GM10248 (cell line): ENCODE measurements around the gene NOX5.
A peak's percentile ranks its signal among the peaks of the same experiment; 100 is the strongest.

Experiments
- CTCF ChIA-PET: fragments of 300-600 bp; sonication (Branson Sonifier 250); formaldehyde crosslinking; extraction: SDS; loops from one replicate; lab custom pipeline; 2021; ENCODE audit warnings: antibody characterized with exemption; lab: Yijun Ruan, JAX
- POLR2A ChIA-PET: fragments of 350-650 bp; sonication (Branson Sonifier 250); formaldehyde crosslinking; extraction: SDS; loops from one replicate; lab custom pipeline; 2020; ENCODE audit warnings: antibody characterized with exemption; lab: Yijun Ruan, JAX
- DNase-seq: peaks from one replicate; pipeline ENCODE4 v3.0.0; 2012; ENCODE audit errors: extremely low spot score
- TF ChIP-seq, protein P1 (sequence below): IDR thresholded peaks from 2 replicates; pipeline ENCODE4 v1.5.1; 2012; ENCODE audit warnings: mild to moderate bottlenecking, low read depth; ENCODE audit errors: extremely low read depth, missing control alignments, control extremely low read depth

Gene NOX5

GRCh38 chr15:69049976-69050375 is 35.5 kb downstream of the NOX5 start:
- TF ChIP-seq, protein P1, sequence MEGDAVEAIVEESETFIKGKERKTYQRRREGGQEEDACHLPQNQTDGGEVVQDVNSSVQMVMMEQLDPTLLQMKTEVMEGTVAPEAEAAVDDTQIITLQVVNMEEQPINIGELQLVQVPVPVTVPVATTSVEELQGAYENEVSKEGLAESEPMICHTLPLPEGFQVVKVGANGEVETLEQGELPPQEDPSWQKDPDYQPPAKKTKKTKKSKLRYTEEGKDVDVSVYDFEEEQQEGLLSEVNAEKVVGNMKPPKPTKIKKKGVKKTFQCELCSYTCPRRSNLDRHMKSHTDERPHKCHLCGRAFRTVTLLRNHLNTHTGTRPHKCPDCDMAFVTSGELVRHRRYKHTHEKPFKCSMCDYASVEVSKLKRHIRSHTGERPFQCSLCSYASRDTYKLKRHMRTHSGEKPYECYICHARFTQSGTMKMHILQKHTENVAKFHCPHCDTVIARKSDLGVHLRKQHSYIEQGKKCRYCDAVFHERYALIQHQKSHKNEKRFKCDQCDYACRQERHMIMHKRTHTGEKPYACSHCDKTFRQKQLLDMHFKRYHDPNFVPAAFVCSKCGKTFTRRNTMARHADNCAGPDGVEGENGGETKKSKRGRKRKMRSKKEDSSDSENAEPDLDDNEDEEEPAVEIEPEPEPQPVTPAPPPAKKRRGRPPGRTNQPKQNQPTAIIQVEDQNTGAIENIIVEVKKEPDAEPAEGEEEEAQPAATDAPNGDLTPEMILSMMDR = no peak
- CTCF ChIA-PET = no interaction called here
- POLR2A ChIA-PET = no interaction called here
- DNase-seq = no peak

DNA sequence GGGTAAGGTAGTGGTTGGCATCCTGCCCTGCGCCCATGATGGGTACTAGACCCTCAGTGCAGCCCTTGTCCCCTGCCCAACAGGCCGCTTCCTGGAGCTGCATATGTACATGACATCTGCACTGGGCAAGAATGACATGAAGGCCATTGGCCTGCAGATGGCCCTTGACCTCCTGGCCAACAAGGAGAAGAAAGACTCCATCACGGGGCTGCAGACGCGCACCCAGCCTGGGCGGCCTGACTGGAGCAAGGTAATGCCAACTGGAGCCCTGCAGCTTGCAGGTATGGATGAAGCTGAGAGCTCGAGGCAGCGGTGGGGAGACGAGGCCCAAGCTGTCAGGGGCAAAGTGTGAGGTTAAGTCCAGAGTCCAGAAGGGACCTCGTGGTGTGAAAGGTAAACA is 40.8 kb downstream of the NOX5 start:
- POLR2A ChIA-PET = no interaction called here
- TF ChIP-seq, protein P1 = no peak

DNA sequence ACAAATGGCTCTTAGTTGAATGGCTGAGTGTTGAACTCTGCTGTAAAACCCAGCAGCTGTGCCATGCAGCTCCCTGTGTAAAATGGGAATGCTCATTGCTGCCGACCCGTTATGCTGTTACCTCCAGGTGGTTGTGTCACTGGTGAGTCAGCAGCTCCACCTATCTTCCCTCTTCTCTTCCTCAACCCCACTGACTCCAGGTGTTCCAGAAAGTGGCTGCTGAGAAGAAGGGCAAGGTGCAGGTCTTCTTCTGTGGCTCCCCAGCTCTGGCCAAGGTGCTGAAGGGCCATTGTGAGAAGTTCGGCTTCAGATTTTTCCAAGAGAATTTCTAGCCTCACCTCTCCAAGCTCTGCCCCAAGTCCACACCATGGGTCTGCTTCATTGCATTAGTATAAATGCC is 41.9 kb downstream of the NOX5 start:
- DNase-seq = no peak
- ChIA-PET POLR2A (no interaction called here), CTCF (interaction anchor here (4.4 kb wide), 1 partner anchor 339 kb away, joined by 46 read pairs; no protein-coding TSS in a partner anchor)
- TF ChIP-seq, protein P1 = no peak

More for the DNA sequence above, 40.8 kb downstream of the NOX5 start:
- CTCF ChIA-PET = no interaction called here
- DNase-seq = no peak

DNA sequence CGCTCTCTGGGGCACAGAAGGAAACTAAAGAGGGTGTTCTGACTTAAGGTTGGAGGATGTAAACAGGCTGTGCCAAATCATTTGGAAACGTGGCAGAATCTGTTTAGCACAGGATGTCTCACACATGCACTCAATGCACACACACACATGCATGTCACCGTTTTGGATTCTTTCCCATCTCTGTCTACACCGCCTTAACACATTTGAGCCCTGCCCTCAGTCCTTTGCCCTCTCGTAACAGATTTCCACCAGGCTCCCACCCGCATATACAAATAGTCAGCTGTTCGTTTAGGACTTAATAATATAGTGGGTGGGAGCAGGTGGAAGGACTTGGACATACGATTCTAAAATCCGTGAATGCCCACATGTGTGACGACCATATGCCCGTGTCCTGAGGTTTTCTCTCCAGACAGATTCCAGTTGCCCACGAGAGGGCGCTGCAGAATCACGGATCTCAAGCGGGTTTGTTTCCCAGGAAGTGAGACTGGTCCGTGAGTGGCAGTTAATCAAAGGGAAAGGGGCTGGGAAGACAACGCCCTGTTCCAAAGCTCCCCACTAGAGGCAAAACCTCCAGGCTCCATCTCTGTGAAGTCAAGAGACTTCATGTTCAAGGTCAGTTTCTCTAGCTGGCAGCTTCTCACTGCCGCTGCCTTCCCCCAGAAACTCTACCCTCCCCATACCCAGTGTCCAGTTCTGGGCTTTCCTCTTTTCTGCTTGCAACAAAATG is 44.5 kb downstream of the NOX5 start:
- TF ChIP-seq, protein P1 = peak; percentile 78
- CTCF ChIA-PET = interaction anchor here (0.6 to 4.4 kb wide), 12 partner anchors 9 to 352 kb away, joined by 3 to 46 read pairs (median 4); no protein-coding TSS in a partner anchor
- POLR2A ChIA-PET = no interaction called here
- peak; percentile 78 for DNase-seq

DNA sequence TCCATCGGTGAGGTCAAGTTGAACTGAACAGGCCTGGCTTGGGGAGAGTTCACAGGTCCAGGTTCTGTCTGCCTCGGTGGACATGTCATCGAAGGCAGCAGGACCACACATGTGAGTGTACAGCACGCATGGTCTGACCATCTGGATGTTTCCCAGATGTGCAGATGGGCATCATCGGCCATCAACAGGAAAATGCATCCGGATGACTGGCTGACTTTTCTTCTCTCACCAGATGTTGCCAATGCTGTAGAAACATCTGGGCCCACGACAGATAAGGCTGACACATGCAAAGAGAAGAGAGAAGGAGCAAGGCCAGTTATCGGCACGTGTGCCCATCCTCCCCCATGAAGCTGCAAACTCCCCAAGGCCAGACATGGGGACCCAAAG is 45.1 kb downstream of the NOX5 start:
- TF ChIP-seq, protein P1 = no peak
- ChIA-PET POLR2A (no interaction called here), CTCF (interaction anchor here (0.8 to 4.4 kb wide), 11 partner anchors 9 to 351 kb away, joined by 3 to 46 read pairs (median 4); no protein-coding TSS in a partner anchor)
- DNase-seq = no peak

DNA sequence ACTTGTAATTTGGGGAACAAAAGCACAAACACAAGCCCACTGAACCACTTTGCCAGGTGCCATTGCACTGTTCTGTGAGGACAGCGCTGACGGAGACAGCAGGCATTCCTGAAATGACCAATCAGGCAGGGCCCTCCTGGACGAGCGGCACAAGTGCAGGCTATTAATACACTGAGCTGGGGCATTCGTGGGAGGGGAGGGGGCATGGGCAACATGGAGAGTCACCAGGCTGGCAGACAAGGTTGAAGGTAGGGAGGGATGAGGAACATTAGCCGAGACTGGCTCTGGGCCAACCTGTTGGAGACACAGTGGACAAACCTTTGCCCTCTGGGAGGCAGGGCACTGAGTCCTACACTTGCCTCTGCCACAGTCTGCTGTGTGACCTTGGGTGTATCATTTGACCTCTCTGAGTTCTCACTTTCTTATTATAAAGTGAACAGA is 45.6 kb downstream of the NOX5 start:
- CTCF ChIA-PET = interaction anchor here (1.0 to 4.4 kb wide), 4 partner anchors 14 to 351 kb away, joined by 4 to 46 read pairs (median 6); no protein-coding TSS in a partner anchor
- TF ChIP-seq, protein P1 = no peak
- DNase-seq = no peak
- POLR2A ChIA-PET = no interaction called here
